ENCODE data around the gene PRRC1. TPM values are rescaled to one million over a fixed set of nuclear protein-coding genes. Genes with fewer than 3 reads are reported as not detected.

Gene PRRC1
- total RNA-seq, 1 experiment from 2014 or later: 53.2 TPM

DNA sequence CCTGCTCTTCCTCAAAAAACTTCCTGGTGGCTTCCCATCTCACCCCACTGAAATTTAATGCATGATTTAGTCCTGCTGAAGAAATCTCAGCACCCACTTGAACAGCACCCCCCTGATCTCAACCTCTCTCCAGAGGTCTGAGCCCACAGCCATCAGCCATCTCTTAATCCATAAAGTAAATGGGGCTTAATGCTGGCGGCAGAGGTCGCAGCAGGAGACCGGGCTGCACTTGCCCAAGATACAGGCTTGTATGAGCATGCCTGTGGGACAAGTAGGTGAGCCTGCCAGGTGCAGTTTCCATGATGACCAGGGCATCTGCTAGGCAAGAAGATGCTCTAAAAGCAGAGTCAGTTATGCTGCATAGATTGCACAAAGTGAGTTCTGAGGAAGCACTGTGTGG, 79.1 kb downstream of the PRRC1 start:
- BruUV-seq (replicated peaks): no TSS peak
- H3K4me3 ChIP-seq (replicated peaks in 1 of 2; ENCODE audit: low read depth in 1 of 2, low read length in 2 of 2): no peak overlapping the region
- intact Hi-C loops (cut with micrococcal nuclease): no loop called here
- DNase-seq (ENCODE audit: low read depth, low spot score) (no peak), ATAC-seq (no peak)
- no peak overlapping the region for H3K27ac ChIP-seq (ENCODE audit: low read depth, low read length)
- H3K27me3 ChIP-seq (ENCODE audit: insufficient read depth, low read length): no peaks in the 10 kb centered on the region
- CTCF ChIA-PET: no interaction called here
- POLR2A ChIA-PET: no interaction called here
- H3K9me3 ChIP-seq (ENCODE audit: control insufficient read depth in 1 of 2, insufficient read depth in 1 of 2, low read depth in 1 of 2, low read length in 2 of 2): no peaks in the 10 kb centered on the region
- RAD21 ChIA-PET (ENCODE audit: low non-redundant PET in 1 of 2, low total read pairs in 2 of 2, uncharacterized antibody in 2 of 2, unreplicated experiment in 2 of 2): no interaction called here
- no peaks in the 10 kb centered on the region for H3K9me2 ChIP-seq (ENCODE audit: insufficient read depth)
- no peaks in the 10 kb centered on the region for H3K79me2 ChIP-seq (ENCODE audit: insufficient read depth, low read length)
- no peak overlapping the region for H3K9ac ChIP-seq (ENCODE audit: low read length)
- no peak overlapping the region for H2AFZ ChIP-seq (ENCODE audit: low read depth, low read length, poor library complexity, severe bottlenecking)
- no peaks in the 10 kb centered on the region for H3K36me3 ChIP-seq (ENCODE audit: control insufficient read depth in 1 of 2, insufficient read depth in 2 of 2, low read length in 2 of 2)
- H4K20me1 ChIP-seq (ENCODE audit: insufficient read depth): no peaks in the 10 kb centered on the region
- no peaks in the 10 kb centered on the region for H3K4me1 ChIP-seq (ENCODE audit: control insufficient read depth in 1 of 2, insufficient read depth in 2 of 2, low read length in 2 of 2)
- no peak overlapping the region for H3K4me2 ChIP-seq (ENCODE audit: low read length)
- TF ChIP-seq, protein P1, sequence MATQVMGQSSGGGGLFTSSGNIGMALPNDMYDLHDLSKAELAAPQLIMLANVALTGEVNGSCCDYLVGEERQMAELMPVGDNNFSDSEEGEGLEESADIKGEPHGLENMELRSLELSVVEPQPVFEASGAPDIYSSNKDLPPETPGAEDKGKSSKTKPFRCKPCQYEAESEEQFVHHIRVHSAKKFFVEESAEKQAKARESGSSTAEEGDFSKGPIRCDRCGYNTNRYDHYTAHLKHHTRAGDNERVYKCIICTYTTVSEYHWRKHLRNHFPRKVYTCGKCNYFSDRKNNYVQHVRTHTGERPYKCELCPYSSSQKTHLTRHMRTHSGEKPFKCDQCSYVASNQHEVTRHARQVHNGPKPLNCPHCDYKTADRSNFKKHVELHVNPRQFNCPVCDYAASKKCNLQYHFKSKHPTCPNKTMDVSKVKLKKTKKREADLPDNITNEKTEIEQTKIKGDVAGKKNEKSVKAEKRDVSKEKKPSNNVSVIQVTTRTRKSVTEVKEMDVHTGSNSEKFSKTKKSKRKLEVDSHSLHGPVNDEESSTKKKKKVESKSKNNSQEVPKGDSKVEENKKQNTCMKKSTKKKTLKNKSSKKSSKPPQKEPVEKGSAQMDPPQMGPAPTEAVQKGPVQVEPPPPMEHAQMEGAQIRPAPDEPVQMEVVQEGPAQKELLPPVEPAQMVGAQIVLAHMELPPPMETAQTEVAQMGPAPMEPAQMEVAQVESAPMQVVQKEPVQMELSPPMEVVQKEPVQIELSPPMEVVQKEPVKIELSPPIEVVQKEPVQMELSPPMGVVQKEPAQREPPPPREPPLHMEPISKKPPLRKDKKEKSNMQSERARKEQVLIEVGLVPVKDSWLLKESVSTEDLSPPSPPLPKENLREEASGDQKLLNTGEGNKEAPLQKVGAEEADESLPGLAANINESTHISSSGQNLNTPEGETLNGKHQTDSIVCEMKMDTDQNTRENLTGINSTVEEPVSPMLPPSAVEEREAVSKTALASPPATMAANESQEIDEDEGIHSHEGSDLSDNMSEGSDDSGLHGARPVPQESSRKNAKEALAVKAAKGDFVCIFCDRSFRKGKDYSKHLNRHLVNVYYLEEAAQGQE (IDR thresholded peaks at IDR 0.05; ENCODE audit: low read depth): no peak
- TF ChIP-seq POLR2A (IDR thresholded peaks at IDR 0.05; ENCODE audit: borderline replicate concordance, extremely low read depth, insufficient read depth, insufficient read length) (no peak), CTCF (IDR thresholded peaks at IDR 0.05 in 2 of 3, conservative IDR thresholded peaks at IDR 0.05 in 1 of 3; ENCODE audit: borderline replicate concordance in 1 of 3, insufficient read depth in 1 of 3, low read depth in 2 of 3, low read length in 2 of 3) (no peak), FOSL1 (IDR thresholded peaks at IDR 0.05; ENCODE audit: low read depth) (no peak), SIN3A (IDR thresholded peaks at IDR 0.05; ENCODE audit: low read depth) (no peak), CEBPB (IDR thresholded peaks at IDR 0.05; ENCODE audit: low read depth) (no peak), RAD21 (IDR thresholded peaks at IDR 0.05; ENCODE audit: low read depth) (no peak), SRF (IDR thresholded peaks at IDR 0.05; ENCODE audit: low read depth) (no peak), SP1 (IDR thresholded peaks at IDR 0.05; ENCODE audit: low read depth) (no peak), EGR1 (IDR thresholded peaks at IDR 0.05; ENCODE audit: low read depth) (no peak), ATF3 (IDR thresholded peaks at IDR 0.05) (no peak), JUND (IDR thresholded peaks at IDR 0.05) (no peak), ZFX (IDR thresholded peaks at IDR 0.05) (no peak)

All from HCT116 (cell line).